Activated CD4-positive, alpha-beta T cell treated with anti-CD3 and anti-CD28 coated beads, Interleukin-10, Interleukin-2, amounts not matched to agents 100 ng/mL and 50 ng/mL, durations not matched to agents 16 hours and 8 hours (primary cell): ENCODE data around the gene PCID2.
A peak's percentile ranks its signal among the peaks of the same experiment; 100 is the strongest.
"Not testable (repeated sequence)": the region's sequence is repeated elsewhere in the genome, so short reads cannot be mapped to it uniquely, and the experiment has no call there.

Source experiments
- DNase-seq: peaks from one replicate; pipeline ENCODE4 v3.0.0-alpha.2; 2020

Gene PCID2

DNA sequence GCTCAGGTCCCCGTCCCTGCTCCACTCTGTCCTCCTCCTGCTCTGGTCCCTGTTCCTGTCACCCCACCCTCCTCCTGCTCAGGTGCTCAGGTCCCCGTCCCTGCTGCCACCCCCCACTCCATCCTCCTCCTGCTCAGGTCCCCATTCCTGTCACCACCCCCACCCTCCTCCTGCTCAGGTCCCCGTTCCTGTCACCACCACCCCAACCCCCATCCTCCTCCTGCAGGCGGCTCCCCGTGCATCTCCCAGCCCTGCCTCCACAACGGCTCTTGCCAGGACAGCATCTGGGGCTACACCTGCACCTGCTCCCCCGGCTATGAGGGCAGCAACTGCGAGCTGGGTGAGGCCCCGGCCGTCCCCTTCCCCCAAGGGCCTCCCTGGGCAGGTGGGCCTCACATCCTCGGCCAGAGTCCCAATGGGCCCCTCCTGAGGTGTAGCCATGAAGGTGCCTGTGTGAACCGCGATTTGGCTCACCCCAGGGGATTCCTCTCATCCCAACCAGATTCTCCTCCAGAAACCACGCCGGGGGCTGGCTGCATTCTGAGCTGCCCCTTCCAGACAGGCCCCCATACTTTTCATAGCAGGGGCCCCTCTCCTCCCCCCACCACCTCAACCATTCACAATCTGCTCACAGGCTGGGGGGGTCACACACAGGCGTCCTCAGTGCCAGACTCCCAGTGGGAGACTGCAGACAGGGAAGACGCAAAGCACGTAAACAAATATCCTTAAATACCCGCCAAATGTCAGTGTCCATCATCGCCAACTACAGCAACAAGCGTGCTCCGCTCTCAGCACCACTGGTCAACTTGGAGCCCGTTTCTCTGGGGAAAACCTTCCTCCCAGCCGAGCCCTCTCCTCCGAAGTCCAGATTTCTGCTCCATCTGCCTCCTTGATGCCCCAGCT lies 45.4 kb downstream of the PCID2 start:
- no peak for DNase-seq

- not testable (repeated sequence) for DNase-seq
Observed at GRCh38 chr13:113161975-113162374, 46.5 kb downstream of the PCID2 start.

DNA sequence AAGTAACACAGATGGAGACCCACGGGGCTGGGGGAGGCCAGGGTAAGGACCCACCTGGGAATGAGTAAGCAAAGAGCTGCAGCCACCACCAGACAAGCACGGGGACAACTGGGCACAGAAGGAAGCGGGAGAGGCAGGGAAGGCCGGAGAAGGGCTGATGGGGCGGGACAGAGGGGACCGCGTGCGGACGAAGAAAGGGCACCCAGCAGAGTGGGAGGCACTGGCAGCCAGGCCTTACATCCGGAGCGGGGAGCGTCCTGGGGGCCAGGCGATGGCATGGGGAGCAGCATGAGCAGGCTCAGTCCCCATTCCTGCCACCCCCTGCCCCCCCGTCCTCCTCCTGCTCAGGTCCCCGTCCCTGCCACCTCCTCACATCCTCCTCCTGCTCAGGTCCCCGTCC lies 47.0 kb downstream of the PCID2 start:
- DNase-seq, result no peak

DNA sequence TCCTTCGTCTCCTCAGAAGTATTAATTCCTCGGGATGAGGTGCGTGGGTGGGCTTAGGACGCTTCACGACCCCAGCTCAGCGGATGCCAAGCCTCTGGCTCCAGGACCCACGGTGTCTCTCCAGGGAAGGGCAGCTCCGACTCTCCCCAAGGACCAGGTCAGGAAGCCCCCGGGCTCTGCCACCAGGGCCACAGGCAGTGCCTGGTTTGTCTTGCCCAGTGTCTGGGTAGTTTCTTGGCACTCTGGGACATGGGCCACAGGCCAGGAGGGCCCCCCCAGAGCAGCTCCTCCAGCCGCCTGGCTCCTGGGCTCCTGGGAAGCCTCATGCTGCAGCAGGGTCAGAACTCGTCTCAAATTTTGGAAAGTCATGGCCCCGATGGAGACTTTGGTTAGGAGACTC lies 47.5 kb downstream of the PCID2 start:
- no peak for DNase-seq

- DNase-seq, result no peak
Observed at GRCh38 chr13:113159701-113160100, 48.8 kb downstream of the PCID2 start.

GRCh38 chr13:113158946-113159345 lies 49.5 kb downstream of the PCID2 start:
- DNase-seq, result no peak

DNA sequence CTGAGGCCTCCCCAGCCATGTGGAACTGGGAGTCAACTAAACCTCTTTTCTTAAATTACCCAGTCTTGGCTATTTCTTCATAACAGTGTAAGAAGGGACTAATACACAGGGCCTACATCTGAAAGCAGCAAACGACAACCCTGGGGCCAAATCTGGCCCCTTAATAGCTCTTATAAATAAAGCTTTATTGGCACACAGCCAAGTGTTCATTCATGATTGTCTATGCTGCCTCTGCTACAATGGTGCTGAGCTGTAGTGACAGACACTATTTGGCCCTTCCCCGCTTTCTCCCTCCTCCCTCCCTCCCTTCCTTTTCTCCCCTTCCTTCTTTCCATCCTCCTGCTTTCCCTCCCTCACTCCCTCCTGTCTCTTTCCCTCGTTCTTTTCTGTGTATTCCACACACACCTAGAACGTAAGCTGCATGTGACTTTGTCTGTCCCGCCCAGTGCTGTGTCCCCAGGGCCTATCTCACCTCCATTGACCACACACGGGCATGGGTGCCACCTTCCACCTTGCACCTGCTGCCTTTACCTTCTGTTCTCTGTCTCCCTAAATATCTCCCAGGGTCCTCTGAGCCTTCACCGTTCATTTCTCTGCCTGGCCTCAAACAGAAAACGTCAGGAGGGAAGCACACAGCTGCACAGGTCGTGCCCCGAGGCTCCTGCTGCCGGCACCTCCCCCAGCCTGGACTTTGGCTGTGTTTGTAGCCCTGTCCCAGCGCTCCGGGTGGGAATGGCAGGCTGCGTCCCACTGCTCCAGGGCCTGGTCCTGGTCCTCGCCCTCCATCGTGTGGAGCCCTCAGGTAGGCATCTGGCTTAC lies 50.3 kb downstream of the PCID2 start, which contains the start of gene PROZ:
PROZ (plus strand) TSS at position 720 of the 819 bp plus-strand sequence; CDS start at position 733, 13 bp downstream.
- DNase-seq, result no peak

DNA sequence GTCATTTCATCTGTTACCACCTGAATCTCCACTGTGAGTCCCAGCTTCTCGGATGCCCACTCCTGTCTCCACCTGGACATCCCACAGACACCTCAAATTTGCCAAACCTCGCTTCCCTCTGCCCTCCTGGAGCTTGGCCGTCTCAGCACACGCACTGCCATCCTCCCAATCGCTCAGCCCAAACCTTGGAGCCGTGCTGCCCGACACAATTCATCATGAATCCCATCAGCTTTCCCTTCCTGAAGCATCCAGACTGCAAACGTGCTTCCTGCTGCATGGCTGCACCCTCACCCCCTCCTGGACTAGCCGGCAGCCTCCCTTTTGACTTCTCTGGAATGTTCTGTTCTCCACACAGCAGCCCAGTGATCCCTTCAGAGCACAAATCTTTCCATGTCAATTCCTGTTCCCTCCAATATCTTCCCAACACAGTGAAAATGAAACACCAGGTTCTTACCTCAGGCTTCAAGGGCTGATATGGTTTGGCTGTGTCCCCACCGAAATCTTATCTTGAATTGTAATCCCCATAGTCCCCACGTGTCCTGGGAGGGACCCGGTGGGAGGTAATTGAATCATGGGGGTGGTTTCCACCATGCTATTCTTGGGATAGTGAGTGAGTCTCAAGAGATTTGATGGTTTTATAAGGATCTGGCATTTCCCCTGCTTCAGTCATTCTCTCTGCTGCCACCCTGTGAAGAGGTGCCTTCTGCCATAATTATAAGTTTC lies 51.1 kb downstream of the PCID2 start:
- DNase-seq, result no peak

DNA sequence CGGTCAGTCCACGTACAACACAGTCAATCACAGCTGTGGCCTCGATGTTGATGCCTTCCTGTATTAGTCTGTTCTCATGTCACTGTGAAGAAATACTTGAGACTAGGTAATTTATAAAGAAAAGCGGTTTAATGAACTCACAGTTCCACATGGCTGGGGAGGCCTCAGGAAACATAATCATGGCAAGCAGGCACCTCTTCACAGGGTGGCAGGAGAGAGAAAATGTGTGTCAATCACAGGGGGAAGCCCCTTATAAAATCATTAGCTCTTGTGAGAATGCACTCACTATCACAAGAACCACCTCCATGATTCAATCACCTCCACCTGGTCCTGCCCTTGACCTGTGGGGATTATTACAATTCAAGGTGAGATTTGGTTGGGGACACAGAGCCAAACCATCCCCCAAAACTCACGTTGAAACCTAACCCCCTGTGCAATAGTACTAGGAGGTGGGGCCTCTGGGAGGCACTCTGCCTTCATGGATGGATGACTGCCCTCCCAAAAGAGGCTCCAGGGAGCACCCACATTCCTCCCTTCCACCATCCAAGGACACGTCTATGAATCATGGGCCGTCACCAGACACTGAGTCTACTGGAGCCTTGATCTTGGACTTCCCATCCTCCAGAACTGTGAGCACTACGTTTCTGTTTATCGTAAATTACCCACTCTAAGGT lies 52.4 kb downstream of the PCID2 start:
- no peak for DNase-seq

DNA sequence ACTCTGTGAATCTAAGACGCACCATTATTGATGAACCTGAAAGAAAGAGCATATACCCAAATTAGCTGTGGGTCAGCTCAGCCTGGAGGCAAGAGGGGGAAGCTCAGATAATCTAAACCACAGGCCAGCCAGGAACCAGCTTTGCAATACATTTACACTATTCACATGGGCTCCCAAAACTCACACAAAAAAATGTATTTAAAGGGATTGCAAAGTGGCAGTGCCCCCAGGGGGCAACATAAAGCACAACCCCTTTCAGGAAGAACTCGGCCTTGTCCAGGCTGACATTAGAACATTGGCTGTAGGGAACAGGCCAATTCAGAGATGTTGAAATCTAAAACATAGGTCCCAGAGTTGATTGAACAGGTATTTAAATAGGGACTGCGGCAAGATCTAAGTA lies 53.3 kb downstream of the PCID2 start:
- DNase-seq, result no peak

- DNase-seq, result peak; percentile 68
Observed at GRCh38 chr13:113153810-113154748, 54.4 kb downstream of the PCID2 start.

GRCh38 chr13:113152984-113153809 lies 55.3 kb downstream of the PCID2 start:
- DNase-seq, result no peak

GRCh38 chr13:113152691-113152983 lies 55.8 kb downstream of the PCID2 start:
- no peak for DNase-seq

DNA sequence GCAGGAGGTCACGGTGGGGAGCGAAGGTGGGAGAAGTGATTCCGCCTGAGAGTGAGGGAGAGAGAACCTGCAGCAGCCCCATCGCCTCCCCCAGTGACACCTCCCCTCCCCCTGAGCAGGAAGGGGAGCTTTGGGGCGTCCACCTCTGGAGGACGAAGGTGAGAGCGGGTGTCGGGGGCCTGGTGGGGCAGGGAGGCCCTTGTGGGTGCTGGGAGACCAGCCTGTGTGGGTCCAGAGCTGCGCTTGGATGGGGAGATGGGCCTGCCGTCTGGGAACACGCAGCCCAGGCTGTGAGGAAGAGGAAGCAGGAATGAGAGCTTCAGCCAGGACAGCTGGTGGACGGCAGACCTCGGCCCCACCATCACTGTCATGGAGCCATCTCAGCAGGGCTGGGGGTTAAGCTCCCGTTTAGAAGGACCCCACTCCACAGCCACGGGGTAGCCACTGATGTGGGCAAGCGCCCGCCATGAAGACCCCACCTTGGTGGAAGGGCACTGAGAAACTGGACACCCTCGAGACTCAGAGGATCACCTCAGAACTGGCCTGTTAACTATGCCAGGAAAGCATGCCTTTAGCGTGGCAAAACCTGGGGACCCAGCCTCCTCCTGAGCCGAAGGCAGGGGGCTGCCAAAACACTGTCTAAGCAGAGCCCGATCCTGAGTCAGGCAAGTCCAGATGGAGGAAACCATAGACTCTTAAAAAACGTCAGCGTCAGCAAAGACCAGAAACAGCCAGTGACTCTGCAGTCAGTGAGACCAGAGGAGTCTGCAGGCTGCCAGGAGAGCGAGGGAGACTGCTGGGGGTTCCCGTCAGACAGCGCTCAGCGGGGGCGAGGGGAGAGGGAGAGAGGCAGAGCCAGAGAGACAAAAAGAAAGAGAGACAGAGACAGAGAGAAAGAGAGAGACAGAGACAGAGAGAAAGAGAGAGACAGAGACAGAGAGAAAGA lies 56.5 kb downstream of the PCID2 start:
- no peak for DNase-seq

- DNase-seq, result no peak
Observed at GRCh38 chr13:113150550-113151365, 57.7 kb downstream of the PCID2 start.

DNA sequence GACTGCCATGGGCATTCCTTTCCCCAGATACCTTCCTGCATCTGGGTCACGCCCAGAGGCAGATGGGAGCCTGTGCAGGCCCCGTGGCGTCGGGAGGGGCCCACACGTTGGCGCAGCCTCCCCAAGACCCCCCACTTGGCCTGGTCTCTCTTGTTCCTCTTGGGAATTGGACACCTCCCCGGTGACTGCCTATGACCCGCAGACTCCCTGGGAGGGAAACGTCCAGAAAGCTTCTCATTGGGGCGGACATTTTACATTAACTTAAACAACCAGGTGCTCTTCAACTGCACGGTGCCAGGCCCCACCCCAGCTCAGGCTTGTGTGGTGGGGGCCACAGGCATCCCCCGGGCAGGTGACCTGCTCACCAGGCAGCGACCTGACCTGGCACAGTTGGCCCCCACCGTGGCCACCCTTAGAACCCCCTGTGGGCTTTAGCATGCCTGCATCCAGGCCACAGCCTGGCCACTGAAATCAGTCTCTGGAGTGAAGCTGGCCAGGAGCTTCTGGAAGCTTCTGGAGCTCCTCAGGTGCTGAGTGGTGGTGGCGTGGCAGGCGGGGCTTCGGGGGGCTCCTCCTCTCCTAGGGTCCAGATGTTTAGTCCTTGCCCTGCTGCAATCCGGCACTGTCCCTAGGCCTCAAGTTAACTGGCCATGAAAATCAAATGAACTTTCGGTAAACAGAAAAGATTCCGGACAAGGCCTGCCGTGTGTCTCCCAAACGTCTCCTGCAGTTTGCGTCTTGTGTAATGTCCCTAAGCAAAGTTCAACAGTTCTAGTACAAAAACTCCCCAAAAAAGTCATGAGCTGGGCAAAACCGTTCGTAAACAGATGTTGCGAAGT lies 58.5 kb downstream of the PCID2 start:
- DNase-seq, result no peak

DNA sequence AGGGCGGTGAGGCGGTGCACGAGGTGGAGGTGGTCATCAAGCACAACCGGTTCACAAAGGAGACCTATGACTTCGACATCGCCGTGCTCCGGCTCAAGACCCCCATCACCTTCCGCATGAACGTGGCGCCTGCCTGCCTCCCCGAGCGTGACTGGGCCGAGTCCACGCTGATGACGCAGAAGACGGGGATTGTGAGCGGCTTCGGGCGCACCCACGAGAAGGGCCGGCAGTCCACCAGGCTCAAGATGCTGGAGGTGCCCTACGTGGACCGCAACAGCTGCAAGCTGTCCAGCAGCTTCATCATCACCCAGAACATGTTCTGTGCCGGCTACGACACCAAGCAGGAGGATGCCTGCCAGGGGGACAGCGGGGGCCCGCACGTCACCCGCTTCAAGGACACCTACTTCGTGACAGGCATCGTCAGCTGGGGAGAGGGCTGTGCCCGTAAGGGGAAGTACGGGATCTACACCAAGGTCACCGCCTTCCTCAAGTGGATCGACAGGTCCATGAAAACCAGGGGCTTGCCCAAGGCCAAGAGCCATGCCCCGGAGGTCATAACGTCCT lies 59.4 kb downstream of the PCID2 start:
- DNase-seq, result no peak
